ENCODE data around the gene SULT1A1.
"Not testable (repeated sequence)": the region's sequence is repeated elsewhere in the genome, so short reads cannot be mapped to it uniquely, and the experiment has no call there.

DNA sequence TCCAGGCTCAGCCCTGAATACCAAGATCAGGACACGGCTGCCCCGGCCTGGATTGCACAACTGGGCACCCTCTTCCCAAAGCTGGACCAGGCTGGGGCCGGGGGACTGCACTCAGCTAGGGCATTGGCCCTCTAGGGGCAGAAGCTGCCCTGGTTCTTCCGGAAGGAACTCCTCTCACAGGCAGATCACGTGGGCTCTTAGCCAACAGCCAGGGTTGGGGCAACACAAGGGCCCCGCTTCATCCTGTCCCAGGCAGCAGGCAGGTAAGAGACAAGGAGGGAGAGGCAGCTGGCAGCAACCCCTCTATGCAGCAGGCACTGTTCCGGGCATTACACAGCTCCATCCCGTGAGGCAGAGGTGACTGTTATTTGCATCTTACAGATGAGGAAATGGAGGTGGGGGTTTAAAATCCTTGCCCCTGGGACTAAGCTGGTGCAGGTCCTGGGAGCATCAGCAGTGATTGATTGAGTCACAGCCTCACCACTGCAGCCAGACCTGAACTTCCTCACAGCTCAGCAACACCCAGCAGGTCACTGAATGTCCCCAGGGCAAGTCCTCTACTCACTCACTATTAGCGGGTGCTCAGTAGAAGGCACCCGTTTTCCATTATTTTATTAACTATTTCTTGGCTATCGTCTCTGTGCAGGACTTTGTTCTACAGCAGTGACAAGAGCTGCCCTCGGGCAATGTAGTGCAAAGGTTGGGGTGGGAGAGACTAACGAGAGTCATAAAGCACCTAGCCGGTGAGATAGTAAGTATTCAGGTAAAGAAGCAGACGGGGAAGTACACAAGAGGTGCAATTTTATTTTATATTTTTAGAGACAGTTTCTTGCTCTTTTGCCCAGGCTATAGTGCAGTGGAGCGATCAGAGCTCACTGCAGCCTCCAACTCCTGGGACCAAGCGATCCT is 10.2 kb downstream of the SULT1A1 start:
- TF ChIP-seq, protein P1, sequence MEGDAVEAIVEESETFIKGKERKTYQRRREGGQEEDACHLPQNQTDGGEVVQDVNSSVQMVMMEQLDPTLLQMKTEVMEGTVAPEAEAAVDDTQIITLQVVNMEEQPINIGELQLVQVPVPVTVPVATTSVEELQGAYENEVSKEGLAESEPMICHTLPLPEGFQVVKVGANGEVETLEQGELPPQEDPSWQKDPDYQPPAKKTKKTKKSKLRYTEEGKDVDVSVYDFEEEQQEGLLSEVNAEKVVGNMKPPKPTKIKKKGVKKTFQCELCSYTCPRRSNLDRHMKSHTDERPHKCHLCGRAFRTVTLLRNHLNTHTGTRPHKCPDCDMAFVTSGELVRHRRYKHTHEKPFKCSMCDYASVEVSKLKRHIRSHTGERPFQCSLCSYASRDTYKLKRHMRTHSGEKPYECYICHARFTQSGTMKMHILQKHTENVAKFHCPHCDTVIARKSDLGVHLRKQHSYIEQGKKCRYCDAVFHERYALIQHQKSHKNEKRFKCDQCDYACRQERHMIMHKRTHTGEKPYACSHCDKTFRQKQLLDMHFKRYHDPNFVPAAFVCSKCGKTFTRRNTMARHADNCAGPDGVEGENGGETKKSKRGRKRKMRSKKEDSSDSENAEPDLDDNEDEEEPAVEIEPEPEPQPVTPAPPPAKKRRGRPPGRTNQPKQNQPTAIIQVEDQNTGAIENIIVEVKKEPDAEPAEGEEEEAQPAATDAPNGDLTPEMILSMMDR (IDR thresholded peaks at IDR 0.05; ENCODE audit: low read length), result not testable (repeated sequence)
- not testable (repeated sequence) for TF ChIP-seq EZH2 (IDR thresholded peaks at IDR 0.05; ENCODE audit: borderline replicate concordance, low read length)
